BE2C (cell line): Measurements from ENCODE around the gene OCA2.

Source experiments
- DNase-seq: peaks from one replicate; pipeline ENCODE4 v3.0.0-alpha.2; 2020
- H3K27me3 ChIP-seq: fragments of 250-450 bp; sonication (Bioruptor Pico); 2 replicates; pipeline ENCODE4 v1.5.1; 2020; ENCODE audit warnings: mild to moderate bottlenecking
- H3K36me3 ChIP-seq: fragments of 250-450 bp; sonication (Bioruptor Pico); 2 replicates; pipeline ENCODE4 v1.5.1; 2020; ENCODE audit warnings: mild to moderate bottlenecking
- H3K4me1 ChIP-seq: fragments of 250-450 bp; sonication (Bioruptor Pico); 2 replicates; pipeline ENCODE4 v1.5.1; 2020
- H3K4me3 ChIP-seq: 2 replicates; pipeline ENCODE4 v1.5.1; 2011; ENCODE audit warnings: low read depth, low read length
- H3K9me3 ChIP-seq: fragments of 250-450 bp; sonication (Bioruptor Pico); 2 replicates; pipeline ENCODE4 v1.5.1; 2020
- CTCF ChIP-seq: IDR thresholded peaks from 2 replicates; pipeline ENCODE4 v1.5.1; 2012; ENCODE audit warnings: mild to moderate bottlenecking, low read depth, low read length

OCA2 gene

DNA sequence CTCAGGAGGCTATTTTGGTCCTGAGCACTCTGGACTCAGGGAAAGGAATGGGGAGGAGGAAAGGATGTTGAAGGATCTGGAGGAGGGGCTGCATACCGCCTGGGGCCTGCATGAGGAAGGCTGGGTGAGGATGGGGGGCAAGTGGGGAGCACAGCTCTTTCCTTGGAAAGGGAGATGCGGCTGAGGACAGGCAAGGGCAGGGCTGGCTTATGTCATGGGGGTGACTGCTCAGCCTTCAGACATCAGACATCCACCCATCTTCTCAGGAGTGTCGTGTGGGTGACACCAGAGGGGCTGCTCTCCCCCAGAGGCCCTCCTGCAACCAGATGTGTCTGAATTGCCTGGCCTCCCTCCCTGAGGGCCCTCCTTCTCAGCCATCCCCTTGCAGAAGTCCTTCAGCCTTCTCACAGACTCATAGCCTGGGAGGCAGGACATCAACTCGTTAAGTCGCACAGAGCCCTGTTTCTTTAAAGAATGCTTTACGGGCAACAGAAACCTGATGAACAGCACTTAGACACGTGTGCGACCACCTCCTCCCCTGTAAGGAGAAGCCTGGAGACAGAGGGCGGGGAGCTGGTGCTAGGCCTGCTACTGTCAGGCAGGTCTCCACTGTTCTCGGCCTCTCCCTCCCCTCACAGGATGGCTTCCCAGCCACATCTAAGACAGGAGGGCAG, 252.3 kb downstream of the OCA2 start:
- no peak for TF ChIP-seq CTCF
- no peaks in the 10 kb centered on the region for H3K4me1 ChIP-seq

DNA sequence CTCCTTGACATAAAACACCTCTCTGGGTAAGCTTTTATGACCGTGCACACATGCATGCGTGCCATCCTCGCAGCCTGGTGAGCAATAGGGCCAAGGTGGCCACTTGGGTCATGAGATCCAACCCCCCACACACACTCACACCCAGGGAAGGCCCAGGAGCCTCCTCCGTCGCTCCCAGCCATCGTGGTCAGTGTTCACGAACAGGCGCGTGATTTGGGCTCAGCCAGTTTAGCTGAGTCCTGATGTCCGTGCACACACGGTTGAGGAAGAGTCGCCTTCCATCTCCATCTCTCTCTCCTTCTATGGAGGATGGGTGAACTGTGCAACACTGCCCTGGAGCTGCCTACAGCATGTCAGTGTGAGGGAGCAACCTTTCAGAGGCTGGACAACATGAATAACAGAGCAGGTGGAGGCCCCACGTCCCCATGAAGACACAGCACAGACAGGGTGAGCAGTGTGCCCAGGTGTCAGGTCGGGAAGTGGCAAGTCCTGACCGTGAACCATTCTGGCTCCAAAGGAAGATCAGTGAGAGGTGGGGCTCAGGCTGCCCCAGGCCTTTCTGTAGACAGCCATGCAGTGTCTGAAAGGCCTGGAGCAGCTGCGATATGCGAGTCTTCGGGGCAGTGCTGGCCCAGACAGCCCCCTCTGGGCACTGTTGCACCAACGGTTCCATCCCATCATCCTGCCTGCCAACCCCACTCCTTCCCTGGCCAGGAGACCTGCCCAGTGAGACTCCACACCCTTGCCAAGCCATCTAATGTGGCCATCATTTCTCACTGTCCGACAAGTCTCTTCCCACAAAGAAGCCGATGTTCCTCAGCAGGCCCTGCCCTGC, 253.4 kb downstream of the OCA2 start:
- H3K27me3 ChIP-seq: no peaks in the 10 kb centered on the region
- TF ChIP-seq CTCF: no peak
- no peak overlapping the region for H3K4me3 ChIP-seq
- no peaks in the 10 kb centered on the region for H3K4me1 ChIP-seq
- H3K9me3 ChIP-seq: no peaks in the 10 kb centered on the region
- DNase-seq: no peak
- no peaks in the 10 kb centered on the region for H3K36me3 ChIP-seq

More for the DNA sequence above, 252.3 kb downstream of the OCA2 start:
- Histone ChIP-seq H3K36me3 (no peaks in the 10 kb centered on the region), H3K4me3 (no peak overlapping the region), H3K27me3 (no peaks in the 10 kb centered on the region), H3K9me3 (no peaks in the 10 kb centered on the region)
- no peak for DNase-seq

- no peaks in the 10 kb centered on the region for H3K36me3 ChIP-seq
- no peak for DNase-seq
- no peak overlapping the region for H3K4me3 ChIP-seq
- H3K27me3 ChIP-seq: no peaks in the 10 kb centered on the region
- no peaks in the 10 kb centered on the region for H3K4me1 ChIP-seq
- TF ChIP-seq CTCF: no peak
- H3K9me3 ChIP-seq: no peaks in the 10 kb centered on the region
These were observed 255.0 kb downstream of the OCA2 start for GRCh38 chr15:27844018-27844666.

GRCh38 chr15:27843146-27843545, 256.0 kb downstream of the OCA2 start:
- H3K27me3 ChIP-seq: no peaks in the 10 kb centered on the region
- H3K9me3 ChIP-seq: no peaks in the 10 kb centered on the region
- H3K4me1 ChIP-seq: no peaks in the 10 kb centered on the region
- TF ChIP-seq CTCF: no peak
- no peak for DNase-seq
- H3K4me3 ChIP-seq: no peak overlapping the region
- no peaks in the 10 kb centered on the region for H3K36me3 ChIP-seq

GRCh38 chr15:27842526-27842925, 256.6 kb downstream of the OCA2 start:
- H3K36me3 ChIP-seq: no peaks in the 10 kb centered on the region
- no peaks in the 10 kb centered on the region for H3K9me3 ChIP-seq
- H3K4me1 ChIP-seq: no peaks in the 10 kb centered on the region
- TF ChIP-seq CTCF: no peak
- no peak overlapping the region for H3K4me3 ChIP-seq
- no peak for DNase-seq
- H3K27me3 ChIP-seq: no peaks in the 10 kb centered on the region
